GM19468 (cell line): Measurements from ENCODE around the gene GJB6.
"Not testable (repeated sequence)": the region's sequence is repeated elsewhere in the genome, so short reads cannot be mapped to it uniquely, and the experiment has no call there.

Experiments
- ATAC-seq: cut with Tn5 transposase; IDR thresholded peaks from one replicate; pipeline ENCODE4 v1.9.1; 2021; ENCODE audit warnings: mild to moderate bottlenecking, moderate library complexity, moderate number of reproducible peaks; ENCODE audit not compliant: unreplicated experiment; ENCODE audit errors: extremely low read depth

The GJB6 gene

DNA sequence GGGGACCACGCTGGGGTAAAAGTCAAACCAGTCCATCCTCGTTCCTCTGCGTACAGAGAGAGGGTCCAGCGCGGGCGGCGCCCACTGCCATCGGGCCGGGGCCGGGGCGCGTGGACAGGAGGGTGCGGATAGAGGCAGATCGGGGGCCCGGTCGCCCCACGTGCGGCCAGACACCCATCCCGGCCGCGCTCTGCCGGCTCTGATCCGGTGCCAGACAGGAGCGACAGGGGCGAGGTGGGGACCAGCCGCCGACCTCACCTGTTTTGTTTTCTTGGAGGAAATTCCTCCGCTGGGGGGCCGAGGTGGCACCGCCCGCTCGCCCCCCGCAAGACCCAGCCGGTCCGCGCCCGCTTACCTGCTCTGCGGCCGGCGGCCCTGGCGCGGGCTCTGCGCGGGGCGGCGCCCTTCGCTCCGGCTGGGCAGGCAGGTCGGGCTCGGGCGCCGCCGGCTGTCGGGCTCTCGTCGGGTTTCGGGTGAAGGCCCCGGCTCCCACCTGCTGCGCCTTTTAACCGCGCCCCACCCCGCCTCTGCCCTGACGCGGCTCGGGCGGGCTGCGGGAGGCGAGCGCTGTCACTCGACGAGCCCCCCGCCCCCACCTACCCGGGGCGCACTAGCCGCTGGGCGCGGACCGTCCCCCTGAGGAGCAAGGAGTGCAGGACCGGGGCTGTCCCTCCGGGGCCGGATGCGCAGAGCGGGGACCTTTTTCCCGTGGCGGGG, at the start of gene GJB6:
TSS of gene GJB6 (minus strand) at position 481 of the 717 bp plus-strand sequence. CDS start 8,839 bp downstream, outside the sequence.
- no peak for ATAC-seq

DNA sequence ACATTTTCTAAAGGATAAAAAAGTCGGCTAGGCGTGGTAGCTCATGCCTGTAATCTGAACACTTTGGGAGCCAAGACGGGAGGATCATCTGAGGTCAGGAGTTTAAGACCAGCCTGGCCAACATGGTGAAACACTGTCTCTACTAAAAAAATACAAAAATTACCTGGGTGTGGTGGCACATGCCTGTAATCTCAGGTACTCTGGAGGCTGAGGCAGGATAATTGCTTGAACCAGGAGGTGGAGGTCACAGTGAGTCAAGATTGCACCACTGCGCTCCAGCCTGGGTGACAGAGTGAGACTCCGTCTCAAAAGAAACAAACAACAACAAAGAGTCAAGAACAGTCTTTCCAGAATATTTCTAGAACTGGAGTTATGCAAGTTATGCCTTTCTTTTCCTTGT, 44.8 kb upstream of the GJB6 start:
- ATAC-seq, result not testable (repeated sequence)

DNA sequence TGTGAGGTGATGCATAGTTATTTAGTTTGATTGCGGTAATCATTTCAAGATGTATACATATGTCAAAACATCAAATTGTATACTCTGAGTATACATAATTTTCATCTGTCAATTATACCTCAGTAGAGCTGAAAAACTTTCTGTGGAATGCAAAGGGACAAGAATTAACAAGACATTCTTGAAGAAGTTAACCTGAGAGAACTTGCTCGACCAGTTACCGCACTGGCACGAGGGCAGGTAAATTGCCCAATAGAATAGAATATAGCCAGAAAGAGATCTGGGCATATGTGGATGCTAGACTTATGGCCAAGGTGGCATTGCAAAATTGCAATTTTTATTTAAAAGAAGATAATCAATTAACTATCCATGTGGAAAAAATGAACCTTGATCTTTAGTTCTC, 42.3 kb upstream of the GJB6 start:
- no peak for ATAC-seq

DNA sequence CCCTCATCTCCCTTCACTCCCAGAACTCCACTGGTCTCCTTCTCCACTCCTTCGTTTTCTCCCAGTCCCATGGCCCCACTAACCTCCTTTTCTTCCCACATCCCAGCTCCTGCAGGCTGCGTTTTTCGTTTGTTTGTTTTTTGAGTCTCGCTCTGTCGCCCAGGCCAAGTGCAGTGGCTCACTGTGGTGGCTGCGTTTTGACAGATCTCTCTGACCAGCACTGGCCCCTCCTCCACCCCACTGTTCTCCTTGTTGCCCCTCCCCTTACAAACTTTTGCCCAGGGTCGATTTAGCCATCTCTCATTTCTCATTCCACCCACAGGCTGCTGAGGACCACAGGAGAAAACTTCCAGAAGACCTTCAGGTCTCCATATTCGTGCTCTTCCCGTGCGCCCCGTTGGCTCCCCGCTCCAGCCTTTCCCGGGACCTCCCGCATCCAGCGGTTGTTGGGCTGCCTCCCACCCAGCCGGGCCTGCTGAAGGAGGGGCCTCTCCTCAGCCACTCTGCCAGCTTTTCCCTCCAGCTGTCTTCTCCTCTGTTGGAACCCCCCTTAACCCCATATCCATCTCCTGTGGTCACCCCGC, 40.6 kb upstream of the GJB6 start:
- no peak for ATAC-seq

DNA sequence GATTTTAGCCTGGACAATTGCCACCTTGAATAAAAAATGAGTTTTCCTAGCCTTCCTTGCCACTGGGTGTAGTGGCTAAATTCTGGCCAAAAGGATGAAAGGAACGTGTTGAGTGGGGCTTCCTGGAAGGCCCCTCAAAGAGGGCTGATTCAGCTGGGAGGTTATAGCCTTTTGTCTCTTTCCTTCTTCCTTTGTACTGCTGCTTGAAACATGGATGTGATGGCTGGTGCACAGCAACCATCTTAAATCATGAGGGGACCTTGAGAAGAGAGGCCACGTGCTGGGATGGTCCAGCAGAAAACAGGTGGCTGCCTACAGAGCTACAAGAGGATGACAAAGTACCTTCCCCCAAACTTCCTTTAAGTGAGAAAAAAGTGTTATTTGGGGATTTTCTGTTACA, 40.0 kb upstream of the GJB6 start:
- ATAC-seq, result no peak

DNA sequence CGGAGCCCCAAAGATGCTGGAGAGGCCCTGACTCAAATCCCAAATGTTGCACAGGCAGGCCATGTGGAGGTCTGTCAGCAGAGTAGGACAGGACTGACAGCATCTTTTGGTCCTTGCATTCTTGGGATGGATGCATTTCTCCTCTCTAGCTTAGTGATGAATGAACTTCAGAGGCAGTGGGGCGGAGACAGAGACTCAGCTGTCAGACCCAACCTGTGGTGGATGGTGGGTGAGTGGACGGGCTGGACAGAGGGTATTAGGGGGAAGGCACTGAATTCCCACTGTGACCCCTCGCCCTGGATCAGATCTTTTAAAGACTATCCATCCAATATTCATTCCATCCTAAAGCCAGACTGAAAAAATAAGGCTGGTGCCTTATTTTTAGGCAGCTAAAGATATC, 39.3 kb upstream of the GJB6 start:
- ATAC-seq, result no peak

DNA sequence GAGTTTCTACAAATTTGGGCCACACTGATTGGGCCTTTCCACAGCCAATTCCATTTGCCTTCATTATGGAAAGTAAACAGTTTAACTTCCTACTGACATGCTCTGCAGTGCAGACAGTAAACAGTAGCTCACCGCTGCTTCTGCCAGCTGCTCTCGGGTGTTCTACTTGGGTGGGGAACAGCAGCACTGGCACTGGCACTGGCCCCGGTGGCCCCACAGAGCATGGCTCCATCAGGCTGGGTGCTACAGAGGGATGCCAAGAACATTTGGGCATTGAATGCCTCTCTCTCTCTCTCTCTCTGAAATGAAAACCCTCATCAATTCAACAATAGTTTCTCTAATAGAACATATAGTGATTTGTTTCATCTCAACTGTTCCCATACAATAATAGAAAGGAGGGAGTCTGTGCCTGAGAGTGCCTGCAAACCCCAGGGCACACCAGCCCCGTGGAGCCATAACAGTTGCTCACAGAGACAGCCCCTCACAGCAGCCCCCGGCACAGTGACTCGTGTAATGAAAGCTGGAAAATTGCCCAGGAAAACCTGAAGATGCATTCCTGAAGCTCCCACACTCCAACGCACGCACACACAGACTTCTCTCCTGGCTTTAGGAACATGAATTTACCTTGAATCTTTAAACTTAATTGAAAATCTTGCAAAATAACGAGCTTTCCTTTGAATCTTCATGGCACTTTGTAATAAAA, 38.2 kb upstream of the GJB6 start:
- no peak for ATAC-seq

DNA sequence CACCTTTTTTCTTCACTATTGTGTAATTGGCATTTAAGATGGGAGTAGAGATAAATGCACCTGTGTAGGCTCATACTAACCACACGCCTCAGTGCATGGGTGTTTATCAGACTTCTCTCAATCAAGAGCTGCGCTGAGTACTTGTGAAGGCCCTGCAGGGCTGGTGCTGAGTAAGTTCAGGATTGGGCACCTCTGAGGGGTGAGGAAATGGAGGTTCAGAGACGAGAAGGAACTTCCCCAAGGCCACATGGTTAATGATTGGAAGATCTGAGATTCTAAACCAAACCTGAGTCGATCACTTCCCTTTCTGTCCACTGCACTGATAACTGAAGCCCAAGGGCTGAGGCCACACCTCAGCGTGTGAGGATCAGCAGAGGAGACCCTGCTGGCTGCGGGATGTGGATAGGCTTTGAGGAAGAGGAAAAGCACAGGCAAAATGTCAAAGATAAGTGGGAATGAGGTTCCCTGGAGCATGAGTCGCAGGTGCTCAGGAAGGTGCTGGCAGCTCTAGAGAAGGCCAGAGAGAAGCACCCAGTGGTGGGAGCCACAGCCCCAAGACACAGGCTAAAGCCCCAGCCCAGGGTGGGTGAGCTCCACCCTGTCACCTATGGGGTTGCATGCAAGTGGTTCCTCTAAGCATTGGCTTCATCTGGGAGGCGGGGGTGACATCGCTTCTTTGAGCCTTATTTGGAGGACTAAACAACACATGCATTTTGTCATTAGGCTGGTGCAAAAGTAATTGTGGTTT, 32.3 kb upstream of the GJB6 start:
- peak; percentile 98 for ATAC-seq

DNA sequence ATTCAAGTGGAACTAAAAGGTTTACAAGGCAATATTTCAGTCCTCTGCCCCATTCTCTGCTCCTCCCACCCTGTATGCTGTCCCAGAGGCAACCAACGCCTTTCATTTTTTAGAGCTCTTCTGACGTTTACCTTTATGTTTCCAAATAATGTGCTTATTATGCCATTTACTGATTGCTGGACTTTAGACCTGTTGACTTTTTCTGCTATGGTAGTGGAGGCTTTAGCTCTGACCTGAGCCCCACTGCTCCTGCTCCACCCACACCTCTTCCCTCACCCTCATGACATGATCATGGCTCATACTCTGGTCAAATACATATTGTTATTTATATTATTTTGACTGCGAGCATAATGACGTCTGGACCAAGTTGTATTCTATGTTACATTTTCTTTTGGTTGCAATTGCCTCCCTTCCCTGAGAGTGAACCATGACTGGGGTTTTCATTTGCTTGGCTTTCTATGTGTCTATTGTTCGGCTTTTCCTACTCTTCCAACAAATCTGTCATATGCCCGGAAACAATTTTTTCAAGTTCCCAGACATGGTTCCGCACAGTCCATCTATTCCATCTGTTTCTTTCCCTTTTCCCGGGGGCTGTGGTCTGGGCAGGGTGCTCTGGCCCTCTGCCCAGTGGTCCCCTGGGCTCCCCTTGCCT, 31.4 kb upstream of the GJB6 start:
- ATAC-seq, result no peak

DNA sequence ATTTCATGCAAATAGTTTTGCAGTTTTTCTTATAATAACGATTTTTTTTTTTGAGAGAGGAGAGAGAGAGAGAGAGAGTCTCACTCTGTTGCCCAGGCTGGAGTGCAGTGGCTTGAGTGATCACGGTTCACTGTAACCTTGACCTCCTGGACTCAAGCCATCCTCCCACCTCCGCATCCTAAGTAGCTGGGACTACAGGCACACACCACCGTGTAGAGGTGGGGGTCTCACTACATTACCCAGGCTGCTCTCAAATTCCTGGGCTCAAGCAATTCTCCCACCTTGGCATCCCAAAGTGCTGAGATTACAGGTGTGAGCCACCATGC, 26.8 kb upstream of the GJB6 start:
- no peak for ATAC-seq

DNA sequence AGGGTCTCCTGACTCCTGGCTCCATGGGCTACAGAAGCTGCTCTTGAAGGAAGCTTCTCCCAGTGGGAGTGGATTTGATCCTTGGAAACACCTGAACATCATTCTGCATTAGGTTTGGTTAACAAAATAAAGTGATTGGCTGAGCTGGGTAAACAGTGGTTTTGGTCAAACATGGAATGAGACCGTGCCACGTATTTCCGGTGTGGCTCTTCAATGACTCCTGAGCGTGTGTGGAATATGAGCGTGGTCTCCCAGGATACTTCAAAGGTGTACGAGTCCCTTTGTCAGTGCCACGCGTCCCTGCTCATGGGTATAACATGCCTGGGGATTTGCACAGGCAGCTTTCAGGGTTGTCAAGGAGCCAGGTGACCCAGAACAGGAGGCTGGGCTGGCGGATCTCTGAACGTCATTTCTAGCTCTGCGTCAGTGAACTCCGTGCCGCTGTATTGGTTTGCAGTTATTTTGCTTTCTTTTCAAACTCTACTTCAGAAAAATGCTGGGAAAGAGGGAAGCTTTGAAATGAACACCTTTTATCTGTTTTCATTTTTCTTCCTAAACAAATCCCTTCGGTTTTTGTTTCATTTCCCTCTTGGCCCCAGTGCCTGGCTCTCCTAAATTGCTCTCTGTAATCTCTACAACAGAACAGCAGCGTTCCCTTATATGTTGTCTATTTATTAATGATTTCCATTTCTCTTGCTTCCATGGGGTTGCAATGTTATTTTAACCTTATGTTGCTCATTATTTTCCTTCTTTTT, 26.3 kb upstream of the GJB6 start:
- ATAC-seq, result no peak

DNA sequence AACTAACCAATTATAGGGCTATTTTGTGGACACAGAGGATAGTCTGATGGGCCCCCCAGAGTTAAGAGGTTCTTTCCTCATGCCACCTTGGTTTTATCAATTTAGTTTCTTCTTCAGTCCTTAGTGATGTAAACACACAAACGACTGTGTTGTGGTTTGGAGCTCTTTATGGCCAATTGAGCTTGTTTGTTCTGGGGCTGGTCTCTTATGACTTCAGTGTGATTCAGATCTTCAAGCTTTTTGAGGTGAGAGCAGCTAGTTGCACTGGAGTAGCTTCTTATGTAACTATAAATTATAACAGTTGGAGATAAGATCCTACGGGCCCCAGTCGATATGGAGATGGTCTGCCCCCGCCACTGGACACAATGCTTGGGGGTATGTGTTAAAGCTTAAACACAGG, 22.0 kb upstream of the GJB6 start:
- ATAC-seq, result no peak

DNA sequence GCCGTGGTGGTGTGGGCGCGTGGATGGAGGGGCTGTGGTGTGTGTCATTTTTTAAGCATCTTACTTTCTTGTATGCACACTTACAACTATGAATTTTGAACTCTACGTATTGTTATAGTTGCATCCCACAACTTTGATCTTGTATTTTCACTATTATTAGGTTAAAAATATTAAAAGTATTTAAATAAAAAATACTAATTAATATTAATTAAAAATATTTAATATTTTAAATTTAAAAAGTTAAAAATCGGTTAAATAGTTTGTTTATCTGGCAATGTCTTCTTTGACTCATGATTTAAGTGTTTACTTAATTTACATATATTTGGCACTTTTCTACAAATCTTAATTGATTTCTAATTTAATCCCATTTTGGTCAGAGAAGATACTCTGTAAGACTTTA, 17.8 kb upstream of the GJB6 start:
- no peak for ATAC-seq

DNA sequence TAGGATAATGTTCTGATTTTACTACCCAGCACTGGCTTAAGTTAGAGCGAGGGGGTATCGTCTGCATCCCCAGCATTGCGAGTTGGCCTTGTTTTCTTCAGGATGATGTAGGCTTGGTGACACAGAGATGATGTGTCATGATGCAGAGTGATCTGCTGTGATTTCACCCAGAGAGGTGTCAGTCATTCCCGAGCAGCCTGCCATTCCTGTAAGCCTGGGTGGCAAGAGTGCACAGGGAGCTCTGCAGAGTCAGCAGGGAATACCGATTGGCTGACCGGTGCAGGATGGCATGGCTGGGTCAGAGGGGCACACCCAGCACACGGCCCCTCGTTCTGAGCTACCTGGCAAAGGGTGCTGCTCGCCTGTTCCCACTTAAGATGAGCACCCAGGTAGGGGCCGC, 15.8 kb upstream of the GJB6 start:
- ATAC-seq, result no peak

DNA sequence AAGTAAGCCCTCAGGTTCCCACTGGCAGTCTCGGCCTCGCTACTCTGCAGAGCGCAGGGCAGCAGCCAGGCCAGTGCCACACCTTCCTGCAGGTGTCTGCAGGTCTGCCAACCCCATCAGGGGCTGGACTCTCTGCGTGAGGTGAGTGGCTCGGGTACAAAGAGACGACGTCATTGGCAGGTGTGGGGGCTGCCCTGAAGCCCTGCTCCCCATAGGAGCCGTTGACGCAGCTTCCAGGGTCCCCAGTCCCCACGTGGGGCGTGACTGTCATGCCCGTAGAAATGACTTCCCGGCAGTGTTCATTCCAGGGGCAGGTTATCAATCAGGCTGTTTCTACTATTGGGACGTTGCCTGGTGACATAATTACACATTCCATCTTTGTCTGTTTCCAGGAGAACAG, 15.3 kb upstream of the GJB6 start:
- ATAC-seq, result no peak

DNA sequence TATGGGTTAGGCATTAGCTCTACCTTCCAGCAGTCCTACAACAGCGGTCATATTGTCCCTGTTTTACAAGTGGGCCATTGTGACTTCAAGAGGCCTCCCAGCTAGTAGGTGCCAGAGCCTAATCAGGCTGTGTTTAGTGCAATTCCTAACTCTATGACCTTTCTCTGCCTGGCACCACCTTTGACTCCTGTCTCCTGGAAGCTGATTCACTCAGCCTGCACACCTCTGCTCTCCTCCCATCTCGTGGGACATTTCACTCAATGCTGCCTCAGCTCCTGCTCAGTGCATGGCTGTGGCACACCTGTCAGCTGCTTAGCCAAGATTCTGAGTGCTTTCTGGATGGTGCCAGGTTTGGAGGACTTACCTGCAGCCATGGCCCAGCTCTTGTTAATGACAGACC, 9.5 kb upstream of the GJB6 start:
- ATAC-seq, result no peak

DNA sequence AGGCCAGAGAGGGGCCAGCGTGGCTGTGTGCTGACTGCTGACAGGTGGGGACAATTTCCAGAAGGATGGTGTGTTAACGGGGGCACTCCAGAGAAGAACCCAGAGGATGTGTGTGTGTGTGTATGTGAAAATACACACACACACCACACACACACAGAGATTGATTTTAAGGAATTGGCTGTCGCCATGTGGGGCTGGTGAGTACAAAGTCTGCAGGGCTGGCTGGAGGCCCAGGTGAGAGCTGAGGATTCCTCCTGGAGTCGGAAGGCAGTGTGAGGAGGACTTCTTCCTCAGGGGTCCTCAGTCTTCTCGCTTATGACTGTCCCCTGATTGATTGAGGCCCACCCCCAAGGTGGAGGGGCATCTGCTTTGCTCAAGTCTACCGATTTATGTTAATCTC, 7.6 kb upstream of the GJB6 start:
- no peak for ATAC-seq

DNA sequence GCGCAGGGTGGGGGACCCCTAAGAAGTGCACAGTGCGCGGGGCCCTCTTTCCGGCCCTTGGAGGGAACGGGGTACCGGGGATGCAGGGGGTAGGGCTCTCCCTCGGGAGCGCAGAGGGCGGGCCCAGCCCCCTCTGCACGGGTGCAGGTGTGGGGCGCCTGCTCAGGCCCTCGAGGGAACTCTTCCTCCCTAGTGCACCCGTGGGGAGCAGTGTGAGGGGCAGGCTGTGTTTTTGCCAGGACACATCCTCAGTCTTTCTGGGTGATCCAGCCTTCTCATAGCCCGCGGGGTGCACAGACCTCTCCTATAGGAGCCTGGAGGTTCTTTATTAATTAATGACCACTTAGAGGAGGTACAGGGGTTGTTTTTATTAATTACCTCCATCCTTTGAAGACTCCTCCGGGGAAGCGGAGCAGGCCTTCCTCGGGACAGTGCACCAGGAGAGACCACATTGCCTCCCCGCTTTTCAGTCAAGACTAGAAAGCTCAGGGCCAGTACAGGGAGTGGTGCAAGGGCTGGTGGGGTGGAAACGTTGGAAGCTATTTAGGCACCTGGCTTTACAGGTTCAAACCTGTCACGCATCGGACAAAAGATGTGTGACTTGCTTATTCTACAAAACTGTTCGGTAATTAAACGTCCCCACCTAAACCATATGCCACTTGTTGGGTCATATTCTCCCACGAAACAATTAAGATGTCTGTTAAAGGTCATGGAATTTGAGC, 598 bp upstream of the GJB6 start:
- ATAC-seq, result no peak
